Colonic mucosa (tissue), 4 donors: Measurements from ENCODE around the gene SH3PXD2A. TPM values are rescaled to one million over a fixed set of nuclear protein-coding genes. Genes with fewer than 3 reads are reported as not detected.
A peak's percentile ranks its signal among the peaks of the same experiment; 100 is the strongest.

ENCODE experiments used
- DNase-seq: peaks from one replicate; pipeline ENCODE4 v3.0.0-alpha.2; 2020
- H3K27ac ChIP-seq: fragments of 200-600 bp; one replicate; pipeline ENCODE4 v1.8.0; 2021
- H3K27me3 ChIP-seq: fragments of 200-600 bp; one replicate; pipeline ENCODE4 v1.8.0; 2021
- H3K36me3 ChIP-seq: fragments of 200-600 bp; one replicate; pipeline ENCODE4 v1.8.0; 2021
- H3K4me1 ChIP-seq: fragments of 200-600 bp; one replicate; pipeline ENCODE4 v1.8.0; 2021; ENCODE audit warnings: mild to moderate bottlenecking
- H3K4me3 ChIP-seq: fragments of 200-600 bp; one replicate; pipeline ENCODE4 v1.8.0; 2021
- H3K9ac ChIP-seq, 2 donors: one replicate each; pipeline ENCODE4 v1.7.0; 2013; ENCODE audit warnings: control low read depth in 2 of 2, low read depth in 2 of 2, low read length in 2 of 2
- H3K9me3 ChIP-seq: fragments of 200-600 bp; one replicate; pipeline ENCODE4 v1.8.0; 2021
- CTCF ChIP-seq: fragments of 200-600 bp; IDR thresholded peaks from one replicate; pipeline ENCODE4 v1.8.0; 2022; ENCODE audit warnings: antibody characterized with exemption, mild to moderate bottlenecking
- intact Hi-C: fragments of 100-400 bp; cut with DNase I; formaldehyde crosslinking; loops from one replicate; pipeline ENCODE4 v1.14.1; 2022
- total RNA-seq, 2 donors: library from RNA; stranded (reverse); fragmentation: NEBNext Ultra II Directional in 1 of 2; extraction: Animal tissue kit (Norgen Biotek cat#: 25700) in 1 of 2; gene quantifications; one replicate each; pipeline ENCODE4 v1.2.1, GENCODE V29; 2021
- donor health status: healthy.
- donor health status: DM: no; HTN: no; CAD: no.
- donor health status: DM: no; HTN: no; CAD: no.

SH3PXD2A gene
- total RNA-seq, 2 donors from 2014 or later = 37.5 to 40.8 TPM

DNA sequence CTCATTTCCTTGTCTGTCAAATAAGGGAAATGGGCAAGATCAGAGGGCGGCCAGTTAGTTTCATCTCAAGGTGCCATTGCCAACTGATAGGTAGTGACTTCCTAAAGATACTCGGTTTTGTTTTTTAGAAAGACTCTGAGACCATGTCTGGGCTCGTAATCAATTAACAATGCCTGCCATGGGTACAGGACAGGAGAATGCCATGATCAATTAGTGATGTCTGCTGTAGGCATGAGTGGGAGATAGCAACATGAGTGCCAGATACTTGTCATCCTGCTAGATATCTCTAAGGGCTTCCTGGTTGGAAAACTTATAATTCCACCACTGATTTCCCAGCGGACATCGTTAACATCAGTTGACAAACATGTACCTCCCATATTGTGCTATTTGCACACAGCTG lies 64.8 kb downstream of the SH3PXD2A start:
- H3K36me3 ChIP-seq = no peaks in the 10 kb centered on the region
- DNase-seq = no peak
- peak overlapping the region; percentile 80 for H3K27ac ChIP-seq
- intact Hi-C loops = no loop called here
- TF ChIP-seq CTCF = no peak
- H3K9me3 ChIP-seq = no peaks in the 10 kb centered on the region
- H3K9ac ChIP-seq = peak overlapping the region in 1 of 2 donors; percentile 74
- no peak overlapping the region for H3K4me3 ChIP-seq
- H3K27me3 ChIP-seq = no peaks in the 10 kb centered on the region
- H3K4me1 ChIP-seq = peaks cover 4% of the 10 kb centered on the region

DNA sequence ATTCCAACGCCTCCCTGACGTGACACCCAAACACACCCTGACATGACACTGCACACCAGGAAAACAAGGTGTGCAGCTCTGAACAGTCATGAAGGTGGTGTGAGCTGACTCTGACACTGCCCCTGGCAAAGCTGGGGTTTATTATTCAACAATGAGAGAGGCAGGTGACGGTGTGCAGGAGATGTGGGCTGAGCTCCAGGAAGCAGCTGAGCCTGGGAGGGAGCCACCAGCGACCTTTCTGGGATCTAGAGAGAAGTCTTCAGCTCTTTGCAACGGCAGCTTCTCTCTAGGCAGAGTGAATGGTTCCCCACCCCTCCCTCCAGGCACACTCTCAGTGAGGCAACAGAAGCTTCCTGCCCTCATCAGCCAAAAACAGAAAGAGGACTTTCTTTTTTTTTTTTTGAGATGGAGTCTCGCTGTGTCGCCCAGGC lies 65.6 kb downstream of the SH3PXD2A start:
- intact Hi-C loops = loop anchor here (10.0 kb wide), 1 partner anchor 65 kb away; the partner anchor contains the start of gene SH3PXD2A
- Histone ChIP-seq H3K27ac (peak overlapping the region; percentile 80), H3K4me3 (no peak overlapping the region), H3K4me1 (peaks cover 8% of the 10 kb centered on the region), H3K9ac (peak overlapping the region in 1 of 2 donors; percentile 73), H3K9me3 (no peaks in the 10 kb centered on the region), H3K27me3 (no peaks in the 10 kb centered on the region), H3K36me3 (no peaks in the 10 kb centered on the region)
- TF ChIP-seq CTCF = no peak
- DNase-seq = peak; percentile 83

GRCh38 chr10:103789161-103789560 lies 66.2 kb downstream of the SH3PXD2A start:
- H3K4me1 ChIP-seq = peaks cover 8% of the 10 kb centered on the region

DNA sequence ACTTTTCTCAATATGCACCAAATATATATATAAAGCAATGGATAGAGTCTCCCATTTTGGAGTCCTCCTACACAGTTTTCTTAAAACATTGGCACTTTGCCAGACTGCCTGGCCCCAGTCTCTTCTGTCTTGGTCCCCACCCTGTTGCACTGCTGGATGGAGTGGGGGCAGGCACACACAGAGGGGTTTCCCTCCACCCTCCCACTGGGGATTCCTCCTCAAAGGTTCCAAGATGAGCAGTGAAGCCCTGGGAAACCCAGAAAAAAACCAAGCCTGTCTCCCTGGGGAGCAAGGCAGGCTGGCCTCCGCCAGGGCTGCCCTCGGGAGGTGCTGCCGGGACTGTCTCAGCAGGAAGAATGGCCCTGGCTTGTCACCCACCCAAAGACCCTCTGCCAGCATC lies 68.0 kb downstream of the SH3PXD2A start:
- TF ChIP-seq CTCF = no peak
- intact Hi-C loops = loop anchor here (10.0 kb wide), 1 partner anchor 67 kb away; the partner anchor contains the start of gene SH3PXD2A
- DNase-seq = no peak
- Histone ChIP-seq H3K4me1 (peaks cover 12% of the 10 kb centered on the region), H3K27ac (no peak overlapping the region), H3K9ac (peak overlapping the region in 1 of 2 donors; percentile 0), H3K4me3 (no peak overlapping the region), H3K36me3 (no peaks in the 10 kb centered on the region), H3K27me3 (no peaks in the 10 kb centered on the region), H3K9me3 (no peaks in the 10 kb centered on the region)

More at GRCh38 chr10:103789161-103789560, 66.2 kb downstream of the SH3PXD2A start:
- intact Hi-C loops = loop anchor here (10.0 kb wide), 1 partner anchor 66 kb away; the partner anchor contains the start of gene SH3PXD2A
- no peaks in the 10 kb centered on the region for H3K36me3 ChIP-seq
- no peaks in the 10 kb centered on the region for H3K9me3 ChIP-seq
- peak overlapping the region; percentile 48 to 73 for H3K9ac ChIP-seq
- no peak for DNase-seq
- no peak overlapping the region for H3K4me3 ChIP-seq
- no peak for TF ChIP-seq CTCF
- H3K27ac ChIP-seq = peak overlapping the region; percentile 80
- H3K27me3 ChIP-seq = no peaks in the 10 kb centered on the region

DNA sequence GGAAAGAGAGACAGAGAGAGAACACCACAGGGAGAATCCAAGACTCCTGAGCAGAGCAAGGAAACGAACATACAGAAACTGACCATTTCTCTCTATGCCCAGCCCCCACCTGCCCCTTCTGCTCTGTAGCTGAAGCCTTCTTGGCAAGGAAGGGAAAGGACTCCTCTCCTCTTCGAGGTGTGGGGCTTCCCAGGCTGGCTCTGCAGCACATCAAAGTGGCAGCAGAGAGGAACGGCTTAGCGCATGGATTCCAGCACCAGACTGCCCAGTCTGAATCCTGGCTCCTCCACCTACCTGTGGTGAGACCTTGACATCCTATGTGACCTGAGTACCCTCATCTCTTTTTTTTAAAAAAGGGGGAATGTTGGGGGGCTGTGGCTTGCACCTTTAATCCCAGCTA lies 69.4 kb downstream of the SH3PXD2A start:
- H3K27ac ChIP-seq = no peak overlapping the region
- intact Hi-C loops = loop anchor here (10.0 kb wide), 1 partner anchor 69 kb away; the partner anchor contains the start of gene SH3PXD2A
- H3K36me3 ChIP-seq = no peaks in the 10 kb centered on the region
- no peak for DNase-seq
- no peak for TF ChIP-seq CTCF
- H3K9ac ChIP-seq = peak overlapping the region in 1 of 2 donors; percentile 57
- H3K4me1 ChIP-seq = peaks cover 12% of the 10 kb centered on the region
- no peaks in the 10 kb centered on the region for H3K27me3 ChIP-seq
- H3K9me3 ChIP-seq = no peaks in the 10 kb centered on the region
- no peak overlapping the region for H3K4me3 ChIP-seq
